ENCODE results near the gene ERCC2. TPM values are rescaled to one million over a fixed set of nuclear protein-coding genes. Genes with fewer than 3 reads are reported as not detected.

The ERCC2 gene
- total and polyA plus RNA-seq, 2 donors: 8.6 to 17.5 TPM

DNA sequence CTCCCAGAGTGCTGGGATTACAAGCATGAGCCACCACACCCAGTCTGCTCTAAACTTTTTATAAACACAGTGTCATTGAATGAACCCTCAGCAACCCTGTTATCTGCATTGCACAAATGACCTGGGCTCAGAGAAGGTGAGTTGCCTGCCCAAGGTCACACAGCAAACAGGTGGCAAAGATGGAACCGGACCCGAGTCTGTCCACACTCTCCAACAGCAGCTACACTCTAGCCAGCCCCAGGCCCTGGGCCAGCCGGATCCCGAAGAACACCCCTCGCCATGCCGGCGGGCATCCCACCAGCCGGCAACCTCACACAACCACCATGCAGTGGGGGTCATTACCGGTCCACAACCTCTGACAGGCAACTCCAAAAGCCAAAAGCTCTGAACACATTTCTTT lies 14.5 kb downstream of the ERCC2 start:
- no peak for DNase-seq (ENCODE audit: extremely low spot score)
- no peaks in the 10 kb centered on the region for H3K36me3 ChIP-seq (ENCODE audit: insufficient read depth)
- WGBS: 95% methylated on average over 9 of the region's 9 CpGs

DNA sequence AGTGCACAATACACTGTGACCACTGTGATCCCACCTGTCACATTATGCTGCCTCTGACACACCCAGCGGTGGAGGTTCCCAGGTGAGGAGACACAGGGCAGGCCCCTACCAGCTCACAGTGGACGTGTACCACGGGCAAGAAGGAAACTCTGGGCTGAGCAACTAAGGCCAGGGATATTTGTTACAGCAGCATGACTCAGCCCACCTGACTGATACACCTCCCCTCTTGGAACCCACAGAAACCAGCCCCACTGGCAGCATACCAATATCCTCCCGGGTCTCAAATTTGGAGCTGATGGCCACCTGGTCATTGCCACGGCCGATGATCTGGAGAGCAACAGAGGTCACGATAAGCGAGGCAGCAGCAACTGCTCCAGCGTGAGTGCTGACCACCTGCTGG lies 15.0 kb downstream of the ERCC2 start:
- H3K4me1 ChIP-seq (ENCODE audit: insufficient read depth): no peaks in the 10 kb centered on the region
- no peak overlapping the region for H3K27ac ChIP-seq (ENCODE audit: low read depth)
- 98% methylated on average over 9 of the region's 9 CpGs for WGBS
- H3K36me3 ChIP-seq (ENCODE audit: insufficient read depth): no peaks in the 10 kb centered on the region
- no peak for DNase-seq (ENCODE audit: extremely low spot score)
- H3K4me3 ChIP-seq (ENCODE audit: low read depth, low read length): no peak overlapping the region

More for the DNA sequence above, 14.5 kb downstream of the ERCC2 start:
- H3K27ac ChIP-seq (ENCODE audit: low read depth): no peak overlapping the region
- H3K4me3 ChIP-seq (ENCODE audit: low read depth, low read length): no peak overlapping the region
- no peaks in the 10 kb centered on the region for H3K4me1 ChIP-seq (ENCODE audit: insufficient read depth)

DNA sequence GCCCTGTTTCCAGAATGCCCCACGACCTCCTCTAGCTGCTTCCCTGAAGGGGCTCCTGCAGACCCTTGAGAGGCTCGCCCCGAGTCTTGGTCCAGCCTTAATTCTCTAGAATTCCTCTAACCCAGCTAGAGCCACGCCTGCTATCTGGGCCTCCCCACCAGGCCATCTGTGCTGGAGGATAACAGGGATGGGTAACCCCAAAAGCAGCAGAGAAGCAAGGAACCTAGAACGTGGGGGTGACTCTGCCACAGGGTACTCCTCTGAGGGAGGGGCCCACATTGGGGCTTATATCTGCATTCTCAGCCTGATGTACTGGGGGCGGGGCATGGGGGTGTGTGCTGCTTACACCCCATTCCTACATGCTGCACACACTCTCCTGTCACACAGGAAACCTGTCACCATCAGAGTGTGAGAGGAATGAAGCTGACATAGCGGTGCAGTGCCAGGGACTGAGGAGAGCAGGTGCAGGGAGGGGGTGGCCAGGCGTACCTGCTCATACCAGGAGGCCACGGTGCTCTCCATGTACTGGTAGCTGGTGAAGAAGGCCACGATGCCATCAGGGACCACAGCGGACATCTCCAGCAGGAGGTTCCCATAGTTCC lies 16.0 kb downstream of the ERCC2 start:
- H3K36me3 ChIP-seq (ENCODE audit: insufficient read depth): no peaks in the 10 kb centered on the region

DNA sequence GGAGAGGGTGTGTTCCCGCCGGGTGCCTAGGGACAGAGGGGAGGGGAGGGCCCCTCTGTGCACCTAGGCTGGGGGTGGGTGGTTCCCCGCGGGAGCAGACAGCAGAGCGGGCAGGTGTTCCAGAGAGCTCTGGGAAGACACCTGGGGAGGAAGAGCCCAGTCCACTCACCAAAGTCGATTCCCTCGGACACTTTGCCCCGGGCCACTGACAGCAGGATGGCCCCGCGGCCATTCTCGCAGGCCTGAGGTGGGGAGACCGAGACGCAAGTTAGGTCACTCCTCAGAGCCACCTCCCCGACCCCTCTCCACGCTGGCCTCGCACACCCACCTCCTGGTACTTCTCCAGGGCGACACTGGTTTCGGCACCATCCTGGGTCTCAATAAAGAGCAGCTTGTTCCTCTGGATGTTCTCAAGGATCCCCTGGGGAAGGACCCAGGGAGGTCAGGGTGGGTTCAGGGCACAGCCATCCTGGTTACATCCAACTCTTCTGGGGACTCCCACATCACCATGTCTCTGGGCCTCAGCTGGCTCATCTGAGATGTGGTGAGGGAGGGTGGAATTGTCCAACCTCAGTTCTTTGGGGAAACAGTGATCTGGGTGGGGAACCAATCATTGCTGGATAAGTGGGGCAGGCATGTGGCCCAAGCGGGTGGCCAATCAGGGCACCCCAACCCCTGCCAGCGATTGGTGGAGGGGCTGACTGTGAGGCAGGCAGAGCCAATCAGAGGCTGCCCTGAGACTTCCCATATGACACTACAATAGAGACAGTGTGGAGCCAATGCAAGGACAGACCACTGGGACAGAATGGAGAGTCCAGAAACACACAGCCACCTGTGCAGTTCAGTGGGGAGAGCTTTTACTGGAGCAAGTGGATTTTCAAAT lies 17.2 kb downstream of the ERCC2 start:
- no peak for DNase-seq (ENCODE audit: extremely low spot score)
- 92% methylated on average over 20 of the region's 20 CpGs for WGBS
- Histone ChIP-seq H3K4me1 (ENCODE audit: insufficient read depth) (no peaks in the 10 kb centered on the region), H3K27ac (ENCODE audit: low read depth) (no peak overlapping the region), H3K36me3 (ENCODE audit: insufficient read depth) (no peaks in the 10 kb centered on the region), H3K4me3 (ENCODE audit: low read depth, low read length) (no peak overlapping the region)

More for the DNA sequence above, 16.0 kb downstream of the ERCC2 start:
- Histone ChIP-seq H3K4me1 (ENCODE audit: insufficient read depth) (no peaks in the 10 kb centered on the region), H3K4me3 (ENCODE audit: low read depth, low read length) (no peak overlapping the region), H3K27ac (ENCODE audit: low read depth) (no peak overlapping the region)
- WGBS: 93% methylated on average over 11 of the region's 11 CpGs
- DNase-seq (ENCODE audit: extremely low spot score): no peak

DNA sequence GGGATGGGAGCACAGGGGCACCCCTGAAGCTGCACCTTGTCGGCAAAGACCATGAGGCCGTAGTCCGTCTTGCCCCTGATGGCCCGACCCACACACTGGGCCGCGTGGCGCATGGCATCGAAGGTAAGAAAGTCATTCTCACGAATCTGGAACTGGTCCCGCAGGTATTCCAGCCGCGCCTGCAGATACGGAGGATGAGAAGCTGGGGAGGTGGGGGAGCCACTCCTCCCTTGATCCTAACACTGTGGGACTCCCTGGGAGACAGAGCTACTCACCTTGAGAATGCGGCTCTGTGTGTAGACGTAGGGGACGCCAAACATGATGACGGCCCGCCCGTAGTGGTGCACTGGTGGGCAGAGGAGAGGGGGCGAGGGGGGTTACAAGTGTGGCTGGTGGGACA lies 17.9 kb downstream of the ERCC2 start:
- no peak for DNase-seq (ENCODE audit: extremely low spot score)
- H3K36me3 ChIP-seq (ENCODE audit: insufficient read depth): no peaks in the 10 kb centered on the region
- 93% methylated on average over 20 of the region's 20 CpGs for WGBS
- no peak overlapping the region for H3K27ac ChIP-seq (ENCODE audit: low read depth)
- H3K4me3 ChIP-seq (ENCODE audit: low read depth, low read length): no peak overlapping the region
- H3K4me1 ChIP-seq (ENCODE audit: insufficient read depth): no peaks in the 10 kb centered on the region

DNA sequence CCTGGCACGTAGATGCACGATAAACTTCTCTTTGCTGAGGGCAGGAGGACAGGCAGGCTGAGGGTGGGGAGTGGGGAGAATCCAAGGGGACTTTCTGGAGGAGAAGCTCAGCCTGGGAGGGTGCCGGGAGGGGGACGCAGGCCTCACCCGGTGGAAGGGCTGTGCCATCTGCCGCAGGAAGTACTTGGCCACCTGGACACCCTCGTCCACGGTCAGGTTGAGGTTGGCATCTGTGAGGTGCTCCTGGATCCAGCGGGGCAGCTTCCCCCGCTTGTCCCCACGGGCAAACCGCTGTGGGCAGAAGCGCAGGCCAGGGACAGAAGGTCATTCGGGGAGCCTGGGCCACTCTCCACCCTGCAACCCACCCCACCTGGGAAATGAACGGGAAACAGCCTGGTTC lies 18.3 kb downstream of the ERCC2 start:
- Histone ChIP-seq H3K36me3 (ENCODE audit: insufficient read depth) (no peaks in the 10 kb centered on the region), H3K4me3 (ENCODE audit: low read depth, low read length) (no peak overlapping the region), H3K4me1 (ENCODE audit: insufficient read depth) (no peaks in the 10 kb centered on the region), H3K27ac (ENCODE audit: low read depth) (no peak overlapping the region)
- 89% methylated on average over 15 of the region's 15 CpGs for WGBS
- no peak for DNase-seq (ENCODE audit: extremely low spot score)

DNA sequence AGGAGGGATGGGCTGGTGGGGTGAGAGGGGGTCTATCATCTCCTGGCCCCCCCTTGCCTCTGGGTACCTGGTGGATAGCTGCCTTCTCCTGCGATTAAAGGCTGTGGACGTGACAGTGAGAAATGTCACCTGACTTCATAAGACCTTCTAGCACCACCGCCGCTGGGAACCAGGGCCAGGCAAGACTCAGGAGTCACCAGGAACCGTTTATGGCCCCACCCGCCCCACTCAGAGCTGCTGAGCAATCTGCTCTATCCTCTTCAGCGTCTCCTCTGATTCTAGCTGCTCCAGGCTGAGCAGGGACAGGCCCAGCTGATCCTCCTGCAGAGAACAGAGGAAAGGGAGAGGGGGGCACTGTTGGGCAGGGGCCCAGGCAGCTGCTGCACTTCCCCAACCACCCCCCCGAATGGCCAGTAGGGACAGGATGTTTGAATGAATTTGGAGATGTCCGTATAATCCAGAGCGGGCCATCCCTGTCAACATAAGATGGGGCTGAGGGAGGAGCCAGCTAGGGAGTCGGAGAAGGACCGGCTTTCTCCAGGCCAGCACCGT lies 18.9 kb downstream of the ERCC2 start:
- WGBS: 69% methylated on average over 13 of the region's 13 CpGs

DNA sequence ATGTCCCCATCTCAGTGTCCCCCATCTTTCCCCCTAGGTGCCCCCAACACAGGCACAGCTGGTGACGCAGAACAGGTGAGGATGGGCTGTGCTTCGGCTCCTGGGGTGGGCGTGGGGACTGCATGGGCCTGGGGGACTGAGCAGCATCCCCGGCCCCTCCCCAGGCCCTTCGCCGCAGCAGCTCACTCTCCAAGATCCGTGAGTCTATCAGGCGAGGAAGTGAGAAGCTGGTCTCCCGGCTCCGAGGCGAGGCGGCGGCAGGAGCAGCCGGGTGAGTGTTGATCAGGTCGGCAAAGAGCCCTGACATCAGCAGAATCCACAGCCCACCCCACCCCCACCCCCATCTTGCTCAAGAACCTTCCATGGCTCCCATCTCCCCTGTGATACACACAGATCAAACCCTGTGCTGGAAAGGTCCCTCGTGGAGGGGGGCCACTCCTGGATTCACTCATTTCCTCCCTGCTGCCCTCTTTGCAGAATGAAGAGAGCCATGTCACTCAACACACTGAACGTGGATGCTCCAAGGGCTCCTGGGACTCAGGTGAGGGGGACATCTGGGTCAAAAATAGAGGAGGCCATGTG lies 19.8 kb downstream of the ERCC2 start:
- H3K27ac ChIP-seq (ENCODE audit: low read depth): no peak overlapping the region
- WGBS: 86% methylated on average over 17 of the region's 17 CpGs
- no peaks in the 10 kb centered on the region for H3K36me3 ChIP-seq (ENCODE audit: insufficient read depth)
- no peak for DNase-seq (ENCODE audit: extremely low spot score)
- H3K4me3 ChIP-seq (ENCODE audit: low read depth, low read length): no peak overlapping the region
- H3K4me1 ChIP-seq (ENCODE audit: insufficient read depth): no peaks in the 10 kb centered on the region

More for the DNA sequence above, 18.9 kb downstream of the ERCC2 start:
- no peak for DNase-seq (ENCODE audit: extremely low spot score)
- Histone ChIP-seq H3K27ac (ENCODE audit: low read depth) (no peak overlapping the region), H3K4me3 (ENCODE audit: low read depth, low read length) (no peak overlapping the region), H3K4me1 (ENCODE audit: insufficient read depth) (no peaks in the 10 kb centered on the region), H3K36me3 (ENCODE audit: insufficient read depth) (no peaks in the 10 kb centered on the region)

DNA sequence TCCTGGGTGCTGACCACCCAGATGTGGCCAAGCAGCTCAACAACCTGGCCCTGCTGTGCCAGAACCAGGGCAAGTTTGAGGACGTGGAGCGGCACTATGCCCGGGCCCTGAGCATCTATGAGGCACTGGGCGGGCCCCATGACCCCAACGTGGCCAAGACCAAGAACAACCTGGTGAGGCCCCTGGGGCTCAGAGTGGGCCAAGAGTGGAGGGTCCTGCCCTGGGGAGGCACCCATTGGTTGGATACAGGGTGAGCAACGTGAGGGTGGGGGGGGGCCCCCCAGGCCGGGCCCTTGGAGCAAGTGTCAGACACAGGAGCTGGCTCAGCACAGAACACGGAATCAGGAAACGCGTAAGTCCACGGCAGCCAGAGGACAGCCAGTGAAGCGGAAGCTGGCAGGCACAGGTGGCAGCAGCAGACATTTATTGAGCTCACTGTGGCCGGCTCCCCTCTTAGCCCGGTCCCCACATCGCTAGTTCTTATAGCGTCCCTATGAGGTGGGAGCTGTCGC lies 20.9 kb downstream of the ERCC2 start:
- no peak overlapping the region for H3K27ac ChIP-seq (ENCODE audit: low read depth)
- DNase-seq (ENCODE audit: extremely low spot score): no peak
- 86% methylated on average over 17 of the region's 17 CpGs for WGBS
- H3K4me1 ChIP-seq (ENCODE audit: insufficient read depth): no peaks in the 10 kb centered on the region
- H3K36me3 ChIP-seq (ENCODE audit: insufficient read depth): no peaks in the 10 kb centered on the region
- H3K4me3 ChIP-seq (ENCODE audit: low read depth, low read length): no peak overlapping the region

DNA sequence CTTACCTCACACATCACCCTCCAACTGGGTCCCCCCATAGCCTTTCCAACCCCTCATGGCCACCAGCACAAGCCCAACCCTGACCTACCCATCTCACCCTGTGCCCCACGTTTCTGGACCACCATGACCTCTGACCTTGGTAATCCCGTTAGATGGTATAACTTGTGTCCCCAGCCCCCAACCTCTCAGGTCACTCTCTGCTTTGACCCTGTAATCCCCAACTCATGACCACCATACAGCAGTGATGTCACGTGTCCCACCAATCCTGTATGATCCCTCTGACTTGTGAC lies 21.3 kb downstream of the ERCC2 start:
- 46% methylated on average over 3 of the region's 3 CpGs for WGBS
- H3K4me3 ChIP-seq (ENCODE audit: low read depth, low read length): no peak overlapping the region

DNA sequence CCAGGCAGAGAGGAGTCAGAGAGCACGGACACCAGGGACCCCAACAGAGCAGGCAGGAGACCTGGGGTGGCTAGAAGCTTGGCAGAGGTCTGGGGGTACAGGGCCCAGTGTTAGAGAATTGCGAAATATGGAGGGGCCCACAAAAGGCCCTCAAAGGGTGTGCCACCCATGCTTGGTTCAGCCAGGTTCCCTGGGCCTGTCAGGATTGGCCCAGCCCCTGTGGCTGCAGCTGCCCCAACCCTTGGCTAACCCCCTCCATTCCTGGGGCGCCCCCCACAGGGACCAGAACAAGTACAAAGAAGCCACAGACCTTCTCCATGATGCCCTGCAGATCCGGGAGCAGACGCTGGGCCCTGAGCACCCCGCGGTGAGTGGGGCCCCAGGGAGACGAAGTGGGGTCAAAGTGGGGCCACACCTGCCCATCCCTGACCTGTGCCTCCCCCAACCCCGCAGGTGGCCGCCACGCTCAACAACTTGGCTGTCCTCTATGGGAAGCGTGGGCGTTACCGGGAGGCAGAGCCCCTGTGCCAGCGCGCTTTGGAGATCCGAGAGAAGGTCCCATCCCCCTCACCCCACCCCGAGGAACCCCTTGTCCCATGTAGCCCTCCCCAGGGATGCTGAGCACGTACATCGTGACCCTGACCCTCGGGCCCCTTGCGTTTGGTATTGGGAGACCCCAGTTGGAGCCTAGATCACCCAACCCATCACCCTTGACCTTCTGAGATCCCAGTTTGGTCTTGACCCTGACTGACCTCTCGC lies 21.8 kb downstream of the ERCC2 start:
- no peaks in the 10 kb centered on the region for H3K36me3 ChIP-seq (ENCODE audit: insufficient read depth)
- 79% methylated on average over 23 of the region's 23 CpGs for WGBS
- DNase-seq (ENCODE audit: extremely low spot score): no peak
- no peak overlapping the region for H3K27ac ChIP-seq (ENCODE audit: low read depth)
- no peaks in the 10 kb centered on the region for H3K4me1 ChIP-seq (ENCODE audit: insufficient read depth)
- no peak overlapping the region for H3K4me3 ChIP-seq (ENCODE audit: low read depth, low read length)

More for the DNA sequence above, 21.3 kb downstream of the ERCC2 start:
- no peak for DNase-seq (ENCODE audit: extremely low spot score)
- Histone ChIP-seq H3K4me1 (ENCODE audit: insufficient read depth) (no peaks in the 10 kb centered on the region), H3K36me3 (ENCODE audit: insufficient read depth) (no peaks in the 10 kb centered on the region), H3K27ac (ENCODE audit: low read depth) (no peak overlapping the region)

DNA sequence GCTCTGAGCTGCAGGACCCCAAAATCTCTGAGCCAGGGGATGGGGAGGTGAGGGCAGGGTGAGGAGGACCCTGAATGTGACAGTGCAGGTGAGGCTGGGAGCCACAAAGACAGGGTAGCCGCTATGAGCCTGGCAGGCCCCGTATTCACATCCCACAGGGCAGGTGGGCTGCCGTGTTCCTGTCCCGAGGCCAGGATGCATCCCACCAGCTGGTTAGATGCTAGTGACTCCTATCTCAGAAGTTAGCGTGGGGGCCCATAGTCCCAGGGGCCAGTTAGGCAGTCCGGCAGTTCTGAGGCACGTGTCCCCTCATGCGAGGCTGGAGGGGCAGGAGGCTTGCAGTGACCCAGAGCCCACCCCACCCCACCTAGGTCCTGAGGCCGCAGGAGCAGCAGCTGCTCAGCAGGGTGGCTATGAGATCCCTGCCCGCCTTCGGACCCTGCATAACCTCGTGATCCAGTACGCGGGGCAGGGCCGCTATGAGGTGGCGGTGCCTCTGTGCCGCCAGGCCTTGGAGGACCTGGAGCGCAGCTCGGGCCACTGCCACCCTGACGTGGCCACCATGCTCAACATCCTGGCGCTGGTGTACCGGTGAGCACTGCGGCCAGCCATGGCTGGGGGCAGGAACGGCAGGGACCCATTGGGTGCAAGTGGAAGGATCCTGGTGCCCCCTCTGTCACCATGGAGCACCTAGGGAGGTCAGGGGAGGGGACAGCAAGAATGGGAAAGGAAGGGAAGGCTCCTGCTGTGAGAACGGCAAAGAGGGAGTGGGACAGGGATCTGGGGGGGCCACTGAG lies 22.6 kb downstream of the ERCC2 start:
- no peak overlapping the region for H3K27ac ChIP-seq (ENCODE audit: low read depth)
- no peaks in the 10 kb centered on the region for H3K36me3 ChIP-seq (ENCODE audit: insufficient read depth)
- no peak for DNase-seq (ENCODE audit: extremely low spot score)
- H3K4me1 ChIP-seq (ENCODE audit: insufficient read depth): no peaks in the 10 kb centered on the region
- no peak overlapping the region for H3K4me3 ChIP-seq (ENCODE audit: low read depth, low read length)
- WGBS: 73% methylated on average over 25 of the region's 25 CpGs

DNA sequence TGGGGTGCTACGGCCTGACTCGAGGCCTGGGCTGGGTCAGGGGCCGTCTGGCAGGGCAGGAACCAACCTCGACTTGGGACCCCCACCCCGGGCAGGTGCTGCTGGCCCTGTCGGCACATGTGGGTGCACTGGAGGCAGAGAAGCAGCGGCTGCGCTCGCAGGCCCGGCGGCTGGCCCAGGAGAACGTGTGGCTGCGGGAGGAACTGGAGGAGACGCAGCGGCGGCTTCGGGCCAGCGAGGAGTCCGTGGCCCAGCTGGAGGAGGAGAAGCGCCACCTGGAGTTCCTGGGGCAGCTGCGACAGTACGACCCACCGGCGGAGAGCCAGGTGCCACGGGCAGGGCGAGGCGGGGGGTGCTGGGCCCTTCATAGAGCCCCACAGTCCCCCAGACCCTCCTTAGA lies 23.9 kb downstream of the ERCC2 start:
- WGBS: 26% methylated on average over 27 of the region's 27 CpGs
- no peak overlapping the region for H3K4me3 ChIP-seq (ENCODE audit: low read depth, low read length)
- no peak for DNase-seq (ENCODE audit: extremely low spot score)
- no peaks in the 10 kb centered on the region for H3K36me3 ChIP-seq (ENCODE audit: insufficient read depth)
- no peak overlapping the region for H3K27ac ChIP-seq (ENCODE audit: low read depth)
- H3K4me1 ChIP-seq (ENCODE audit: insufficient read depth): no peaks in the 10 kb centered on the region
